DMS79 treated with DMSO at 0.1 percent for 48 hours (cell line): Measurements from ENCODE around the gene NOA1.
"Not testable (repeated sequence)": the region's sequence is repeated elsewhere in the genome, so short reads cannot be mapped to it uniquely, and the experiment has no call there.

Experiments
- DNase-seq: peaks from one replicate; lab custom pipeline; 2025; lab: John Stamatoyannopoulos, UW

NOA1 gene

GRCh38 chr4:56958111-56958517 lies 19.3 kb downstream of the NOA1 start:
- peak; percentile 87 for DNase-seq

- DNase-seq: no peak
Observed at GRCh38 chr4:56953680-56954520, 23.5 kb downstream of the NOA1 start.

DNA sequence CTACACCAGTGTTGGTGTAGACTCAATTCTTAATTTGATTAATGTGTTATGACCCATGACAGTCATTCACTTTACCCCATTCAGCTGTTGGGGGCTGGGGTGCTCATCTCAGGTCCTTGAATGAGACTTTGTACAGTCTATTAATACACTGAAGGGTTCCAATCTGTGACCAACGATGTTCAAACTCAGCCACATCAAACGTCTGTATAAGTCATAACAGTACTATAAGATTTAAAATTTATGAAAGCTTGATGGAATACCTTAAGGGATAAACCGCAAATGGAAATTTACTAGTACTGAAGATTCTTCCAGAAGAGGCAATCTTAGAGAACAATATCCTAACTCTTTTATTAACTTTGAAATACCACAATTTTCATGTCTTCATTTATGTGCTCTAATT lies 36.0 kb downstream of the NOA1 start:
- no peak for DNase-seq

- no peak for DNase-seq
Observed at GRCh38 chr4:56940971-56941370, 36.4 kb downstream of the NOA1 start.

- DNase-seq: no peak
Observed at GRCh38 chr4:56940403-56940802, 37.0 kb downstream of the NOA1 start.

DNA sequence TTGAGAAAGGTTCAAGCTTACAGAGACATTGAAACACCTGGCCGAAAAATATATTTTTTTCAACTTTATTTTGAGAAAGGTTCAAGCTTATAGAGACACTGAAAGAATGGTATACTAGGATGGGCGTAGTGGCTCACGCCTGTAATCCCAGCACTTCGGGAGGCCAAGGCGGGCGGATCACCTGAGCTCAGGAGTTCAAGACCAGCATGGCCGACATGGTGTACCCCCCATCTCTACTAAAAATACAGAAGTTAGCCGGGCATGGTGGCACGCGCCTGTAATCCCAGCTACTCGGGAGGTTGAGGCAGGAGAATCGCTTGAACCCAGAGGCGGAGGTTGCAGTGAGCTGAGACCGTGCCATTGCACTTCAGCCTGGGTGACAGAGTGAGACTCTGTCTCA lies 37.6 kb downstream of the NOA1 start:
- not testable (repeated sequence) for DNase-seq

DNA sequence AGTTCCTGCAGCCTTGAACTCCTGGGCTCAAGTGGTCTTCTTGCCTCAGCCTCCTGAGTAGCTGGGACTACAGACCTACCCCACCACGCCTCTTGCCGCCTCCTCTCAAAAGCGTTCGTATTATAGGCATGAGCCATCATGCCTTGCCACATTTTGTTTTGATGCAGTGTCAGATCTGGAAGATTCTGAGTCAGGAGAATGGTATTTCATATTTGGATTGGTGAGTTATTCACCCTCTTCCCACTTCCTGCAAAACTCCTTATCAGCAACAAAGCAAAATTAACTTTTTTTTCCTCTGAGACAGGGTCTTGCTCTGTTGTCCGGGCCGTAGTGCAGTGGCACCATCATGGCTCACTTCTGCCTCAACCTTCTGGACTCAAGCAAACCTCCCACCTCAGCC lies 40.1 kb downstream of the NOA1 start:
- DNase-seq: no peak

- DNase-seq: no peak
Observed at GRCh38 chr4:56931924-56932323, 45.5 kb downstream of the NOA1 start.

- DNase-seq: no peak
Observed at GRCh38 chr4:56930638-56931037, 46.8 kb downstream of the NOA1 start.

- DNase-seq: no peak
Observed at GRCh38 chr4:56927196-56927595, 50.2 kb downstream of the NOA1 start.

DNA sequence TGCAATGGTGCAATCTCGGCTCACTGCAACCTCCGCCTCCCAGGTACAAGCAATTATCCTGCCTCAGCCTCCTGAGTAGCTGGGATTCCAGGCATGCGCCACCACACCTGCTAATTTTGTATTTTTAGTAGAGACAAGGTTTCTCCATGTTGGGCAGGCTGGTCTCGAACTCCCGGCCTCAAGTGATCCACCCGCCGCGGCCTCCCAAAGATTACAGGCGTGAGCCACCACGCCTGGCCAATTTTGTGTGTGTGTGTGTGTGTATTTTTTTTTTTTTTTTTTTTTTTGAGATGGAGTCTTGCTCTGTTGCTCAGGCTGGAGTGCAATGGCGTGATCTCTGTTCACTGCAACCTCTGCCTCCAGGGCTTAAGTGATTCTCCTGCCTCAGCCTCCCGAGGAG lies 62.4 kb downstream of the NOA1 start:
- not testable (repeated sequence) for DNase-seq

DNA sequence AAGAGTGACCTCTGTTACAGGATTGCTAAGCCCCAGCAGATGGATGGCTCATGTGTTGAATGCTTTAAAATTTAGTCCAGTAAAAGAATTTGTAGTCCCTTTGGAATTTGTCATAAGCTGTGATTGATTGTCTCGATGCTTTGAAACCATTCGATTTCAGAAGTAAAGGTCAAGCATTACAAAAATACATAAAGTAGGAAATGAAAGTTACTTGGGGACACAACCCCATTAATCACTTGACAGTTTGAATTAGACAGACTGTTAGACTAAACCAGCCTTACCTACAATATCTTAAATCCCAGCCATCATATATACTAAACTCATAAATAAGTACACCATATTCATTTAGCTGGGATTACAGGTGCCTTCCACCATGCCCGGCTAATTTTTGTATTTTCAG lies 63.1 kb downstream of the NOA1 start:
- no peak for DNase-seq
